ENCODE results near the gene ABHD17C. TPM values are rescaled to one million over a fixed set of nuclear protein-coding genes. Genes with fewer than 3 reads are reported as not detected.
"Not testable (repeated sequence)": the region's sequence is repeated elsewhere in the genome, so short reads cannot be mapped to it uniquely, and the experiment has no call there.

ABHD17C gene
- total RNA-seq = 17.0 to 18.0 TPM (median 17.9 TPM) in 3 replicates

GRCh38 chr15:80695099-80695910 lies at the start of gene ABHD17C:
TSS of gene ABHD17C (plus strand) at chr15:80695310. CDS start at chr15:80695430, 120 bp downstream.
- peak; percentile 42 to 73 for DNase-seq (ENCODE audit: low spot score in 2 of 2, unreplicated experiment in 2 of 2)
- Mint-ChIP-seq H3K4me1 (peaks cover 30% of the 10 kb centered on the region), H3K4me3 (peak within 1 kb of the TSS; percentile 88), H3K27ac (peak within 1 kb of the TSS; percentile 89), H3K36me3 (peaks cover 2% of the 10 kb centered on the region), H3K9me3 (no peaks in the 10 kb centered on the region), H3K27me3 (ENCODE audit: low read depth) (no peaks in the 10 kb centered on the region)
- TF ChIP-seq CTCF (IDR thresholded peaks at IDR 0.05; ENCODE audit: unreplicated experiment) = no peak

GRCh38 chr15:80645494-80646065 lies 49.5 kb upstream of the ABHD17C start:
- Mint-ChIP-seq H3K27ac (no peak overlapping the region), H3K4me1 (no peaks in the 10 kb centered on the region), H3K27me3 (ENCODE audit: low read depth) (peaks cover 3% of the 10 kb centered on the region), H3K9me3 (peaks cover 30% of the 10 kb centered on the region), H3K36me3 (peaks cover 3% of the 10 kb centered on the region), H3K4me3 (no peak overlapping the region)
- DNase-seq (ENCODE audit: low spot score in 2 of 2, unreplicated experiment in 2 of 2) = no peak
- TF ChIP-seq CTCF (IDR thresholded peaks at IDR 0.05; ENCODE audit: unreplicated experiment) = no peak

GRCh38 chr15:80647424-80647823 lies 47.7 kb upstream of the ABHD17C start:
- H3K9me3 Mint-ChIP-seq = peaks cover 23% of the 10 kb centered on the region
- H3K27ac Mint-ChIP-seq; DNase-seq (ENCODE audit: low spot score in 2 of 2, unreplicated experiment in 2 of 2); H3K4me1 Mint-ChIP-seq; H3K36me3 Mint-ChIP-seq; H3K4me3 Mint-ChIP-seq; H3K27me3 Mint-ChIP-seq (ENCODE audit: low read depth): not testable (repeated sequence)

GRCh38 chr15:80654299-80654698 lies 40.8 kb upstream of the ABHD17C start:
- no peaks in the 10 kb centered on the region for H3K36me3 Mint-ChIP-seq
- no peaks in the 10 kb centered on the region for H3K4me1 Mint-ChIP-seq
- no peaks in the 10 kb centered on the region for H3K27me3 Mint-ChIP-seq (ENCODE audit: low read depth)
- TF ChIP-seq CTCF (IDR thresholded peaks at IDR 0.05; ENCODE audit: unreplicated experiment) = no peak
- DNase-seq (ENCODE audit: low spot score in 2 of 2, unreplicated experiment in 2 of 2) = no peak
- no peak overlapping the region for H3K27ac Mint-ChIP-seq
- H3K4me3 Mint-ChIP-seq = no peak overlapping the region
- peaks cover 13% of the 10 kb centered on the region for H3K9me3 Mint-ChIP-seq

- no peak for DNase-seq (ENCODE audit: low spot score in 2 of 2, unreplicated experiment in 2 of 2)
- H3K36me3 Mint-ChIP-seq = no peaks in the 10 kb centered on the region
- H3K4me1 Mint-ChIP-seq = peaks cover 9% of the 10 kb centered on the region
- no peak for TF ChIP-seq CTCF (IDR thresholded peaks at IDR 0.05; ENCODE audit: unreplicated experiment)
- H3K4me3 Mint-ChIP-seq = no peak overlapping the region
- no peak overlapping the region for H3K27ac Mint-ChIP-seq
- no peaks in the 10 kb centered on the region for H3K9me3 Mint-ChIP-seq
- H3K27me3 Mint-ChIP-seq (ENCODE audit: low read depth) = no peaks in the 10 kb centered on the region
Measured at GRCh38 chr15:80659375-80659774, 35.7 kb upstream of the ABHD17C start.

GRCh38 chr15:80660119-80660518 lies 35.0 kb upstream of the ABHD17C start:
- Mint-ChIP-seq H3K27ac (no peak overlapping the region), H3K9me3 (no peaks in the 10 kb centered on the region), H3K4me3 (no peak overlapping the region), H3K4me1 (peaks cover 10% of the 10 kb centered on the region), H3K36me3 (no peaks in the 10 kb centered on the region), H3K27me3 (ENCODE audit: low read depth) (no peaks in the 10 kb centered on the region)
- peak in 1 of 2 experiments; percentile 40 for DNase-seq (ENCODE audit: low spot score in 2 of 2, unreplicated experiment in 2 of 2)
- no peak for TF ChIP-seq CTCF (IDR thresholded peaks at IDR 0.05; ENCODE audit: unreplicated experiment)

All from mesothelial cell of epicardium (in vitro differentiated cells).